HUES6 (cell line): ENCODE measurements around the gene SMAD7.

ENCODE experiments used
- H3K27ac ChIP-seq: 2 replicates; pipeline ENCODE4 v1.7.0; 2013; ENCODE audit warnings: low read depth, mild to moderate bottlenecking, low read length, inconsistent platforms
- H3K27me3 ChIP-seq: 2 replicates; pipeline ENCODE4 v1.6.1; 2013; ENCODE audit warnings: low read length; ENCODE audit not compliant: control insufficient read depth, insufficient read depth
- H3K36me3 ChIP-seq: 2 replicates; pipeline ENCODE4 v1.6.1; 2013; ENCODE audit warnings: low read length; ENCODE audit not compliant: control insufficient read depth, insufficient read depth
- H3K4me1 ChIP-seq: 2 replicates; pipeline ENCODE4 v1.6.1; 2013; ENCODE audit warnings: low read length; ENCODE audit not compliant: control insufficient read depth, insufficient read depth
- H3K4me3 ChIP-seq: 2 replicates; pipeline ENCODE4 v1.5.1; 2013; ENCODE audit warnings: low read depth, low read length
- H3K9ac ChIP-seq: one replicate; pipeline ENCODE4 v1.6.1; 2013; ENCODE audit warnings: mild to moderate bottlenecking, low read length
- H3K9me3 ChIP-seq: 2 replicates; pipeline ENCODE4 v1.6.1; 2013; ENCODE audit warnings: low read depth, low read length; ENCODE audit not compliant: control insufficient read depth, insufficient read depth

The SMAD7 gene

DNA sequence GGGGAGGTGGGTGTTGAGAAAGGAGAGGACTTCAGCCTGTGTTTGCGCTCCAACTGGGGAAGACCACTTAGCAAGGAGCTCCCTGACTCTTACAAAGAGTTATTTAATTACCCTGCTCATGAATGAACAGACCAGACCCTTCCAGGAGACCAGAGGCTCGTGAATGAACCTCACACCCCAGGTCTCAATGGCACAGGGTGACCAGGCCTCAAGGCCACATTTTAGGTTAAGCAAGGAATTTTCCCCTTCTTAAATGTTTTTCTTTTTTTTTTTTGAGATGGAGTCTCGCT is 25.3 kb downstream of the SMAD7 start:
- peaks cover 43% of the 10 kb centered on the region for H3K36me3 ChIP-seq
- H3K9me3 ChIP-seq: no peaks in the 10 kb centered on the region
- H3K27ac ChIP-seq: no peak overlapping the region
- no peak overlapping the region for H3K4me3 ChIP-seq
- H3K27me3 ChIP-seq: no peaks in the 10 kb centered on the region
- peaks cover 72% of the 10 kb centered on the region for H3K4me1 ChIP-seq
- no peak overlapping the region for H3K9ac ChIP-seq

DNA sequence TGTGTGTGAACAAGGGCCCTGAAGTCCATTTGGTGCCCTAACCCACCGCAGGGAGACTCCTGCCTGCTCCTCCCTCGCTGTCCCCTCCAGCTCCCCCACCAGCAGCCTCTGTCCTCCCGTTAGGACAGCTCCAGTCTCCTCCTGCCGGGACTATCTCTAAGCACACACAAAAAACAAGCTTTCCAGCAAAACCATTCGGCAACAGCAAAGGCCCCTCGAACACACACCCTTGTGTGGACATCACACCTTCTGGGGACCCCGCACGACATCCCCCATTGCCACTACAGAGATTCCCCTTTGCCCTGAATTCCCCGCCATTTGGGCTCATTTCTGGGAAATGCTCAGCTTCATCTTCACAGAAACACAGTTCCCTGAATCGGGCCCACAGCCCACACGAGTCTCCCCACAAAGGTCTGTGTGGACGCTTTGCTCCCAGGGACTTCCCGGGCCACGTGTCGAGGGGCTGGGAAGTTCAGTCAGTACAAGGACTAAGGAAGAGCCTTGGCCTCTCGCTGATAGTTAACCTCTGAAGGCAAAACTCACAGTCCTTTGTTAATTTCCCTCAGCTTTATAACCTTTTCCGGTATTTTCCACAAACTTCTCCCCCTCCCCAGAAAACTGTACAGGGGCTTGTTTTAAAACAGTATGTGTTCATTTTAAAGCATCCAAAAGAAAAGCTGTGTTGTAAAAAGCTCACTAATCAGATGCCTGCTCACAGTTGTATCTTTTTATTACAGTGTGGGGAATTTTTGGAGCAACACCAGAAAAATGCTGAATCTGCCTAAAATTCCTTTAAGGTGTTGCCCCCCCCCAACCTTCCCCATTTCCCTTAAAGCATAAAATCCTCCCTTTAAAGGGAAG is 25.9 kb downstream of the SMAD7 start:
- Histone ChIP-seq H3K36me3 (peaks cover 47% of the 10 kb centered on the region), H3K4me1 (peaks cover 67% of the 10 kb centered on the region), H3K9ac (peak overlapping the region; percentile 7), H3K27ac (no peak overlapping the region), H3K9me3 (no peaks in the 10 kb centered on the region), H3K4me3 (no peak overlapping the region), H3K27me3 (no peaks in the 10 kb centered on the region)

- Histone ChIP-seq H3K4me1 (peaks cover 58% of the 10 kb centered on the region), H3K27ac (no peak overlapping the region), H3K9ac (no peak overlapping the region), H3K9me3 (no peaks in the 10 kb centered on the region), H3K36me3 (peaks cover 55% of the 10 kb centered on the region), H3K27me3 (no peaks in the 10 kb centered on the region), H3K4me3 (no peak overlapping the region)
Measured at GRCh38 chr18:48923746-48924629, 26.8 kb downstream of the SMAD7 start.

DNA sequence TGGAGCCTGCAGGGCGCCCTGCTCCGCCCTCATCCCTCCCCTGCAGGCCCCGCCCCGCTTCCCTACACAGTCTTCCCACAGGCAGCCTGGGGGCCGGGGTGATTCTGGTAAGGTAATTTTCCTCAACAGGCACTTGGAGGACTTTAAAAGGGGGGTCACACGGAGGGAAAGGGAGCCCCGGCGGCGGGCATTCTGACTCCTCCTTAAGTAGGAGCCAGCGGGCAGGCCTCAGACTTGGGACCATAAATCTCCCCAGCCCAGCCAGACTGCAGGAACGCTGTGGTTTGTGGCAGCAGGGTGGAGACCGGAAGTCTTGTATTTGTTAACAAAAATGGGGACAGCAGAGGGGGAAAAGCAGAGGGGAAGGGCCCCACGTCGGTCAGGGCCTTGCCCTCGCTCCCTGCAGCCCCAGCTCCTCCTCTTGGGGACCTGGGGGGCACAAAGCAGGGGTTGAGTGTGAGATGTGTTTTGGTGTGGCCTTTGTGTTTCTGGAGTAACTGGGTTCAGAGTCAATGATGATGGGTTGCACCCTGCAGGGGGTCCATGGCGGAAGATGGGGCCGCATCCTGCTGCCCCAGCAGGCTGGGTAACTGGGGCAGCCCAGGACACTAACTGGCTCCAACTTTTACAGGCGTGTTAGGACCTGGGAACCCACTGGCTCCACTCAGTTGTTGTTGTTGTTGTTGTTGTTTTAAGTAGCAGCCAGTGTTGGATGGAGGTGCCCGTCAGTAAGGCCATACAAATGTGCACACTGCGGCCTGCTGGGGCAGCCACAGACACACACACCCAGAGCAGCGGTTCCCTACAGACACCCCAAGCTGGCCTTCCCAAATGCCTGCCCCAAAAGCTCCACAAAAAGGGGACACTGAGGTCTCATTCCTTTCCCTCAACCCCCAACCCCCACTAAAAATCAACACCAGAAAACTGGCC is 27.7 kb downstream of the SMAD7 start:
- H3K9ac ChIP-seq: no peak overlapping the region
- H3K27ac ChIP-seq: no peak overlapping the region; the same call in 1 of the 2 replicates
- H3K9me3 ChIP-seq: no peaks in the 10 kb centered on the region
- H3K27me3 ChIP-seq: no peaks in the 10 kb centered on the region
- H3K36me3 ChIP-seq: peaks cover 55% of the 10 kb centered on the region
- H3K4me1 ChIP-seq: peaks cover 49% of the 10 kb centered on the region
- no peak overlapping the region for H3K4me3 ChIP-seq

- Histone ChIP-seq H3K4me1 (peaks cover 41% of the 10 kb centered on the region), H3K9ac (no peak overlapping the region), H3K9me3 (no peaks in the 10 kb centered on the region), H3K4me3 (no peak overlapping the region), H3K36me3 (peaks cover 55% of the 10 kb centered on the region), H3K27ac (no peak overlapping the region; the same call in 1 of the 2 replicates), H3K27me3 (no peaks in the 10 kb centered on the region)
Measured at GRCh38 chr18:48922226-48922800, 28.5 kb downstream of the SMAD7 start.

GRCh38 chr18:48921305-48922225 is 29.2 kb downstream of the SMAD7 start:
- Histone ChIP-seq H3K9me3 (no peaks in the 10 kb centered on the region), H3K4me3 (no peak overlapping the region), H3K4me1 (peaks cover 34% of the 10 kb centered on the region), H3K27ac (no peak overlapping the region), H3K9ac (no peak overlapping the region), H3K27me3 (no peaks in the 10 kb centered on the region), H3K36me3 (peaks cover 50% of the 10 kb centered on the region)

DNA sequence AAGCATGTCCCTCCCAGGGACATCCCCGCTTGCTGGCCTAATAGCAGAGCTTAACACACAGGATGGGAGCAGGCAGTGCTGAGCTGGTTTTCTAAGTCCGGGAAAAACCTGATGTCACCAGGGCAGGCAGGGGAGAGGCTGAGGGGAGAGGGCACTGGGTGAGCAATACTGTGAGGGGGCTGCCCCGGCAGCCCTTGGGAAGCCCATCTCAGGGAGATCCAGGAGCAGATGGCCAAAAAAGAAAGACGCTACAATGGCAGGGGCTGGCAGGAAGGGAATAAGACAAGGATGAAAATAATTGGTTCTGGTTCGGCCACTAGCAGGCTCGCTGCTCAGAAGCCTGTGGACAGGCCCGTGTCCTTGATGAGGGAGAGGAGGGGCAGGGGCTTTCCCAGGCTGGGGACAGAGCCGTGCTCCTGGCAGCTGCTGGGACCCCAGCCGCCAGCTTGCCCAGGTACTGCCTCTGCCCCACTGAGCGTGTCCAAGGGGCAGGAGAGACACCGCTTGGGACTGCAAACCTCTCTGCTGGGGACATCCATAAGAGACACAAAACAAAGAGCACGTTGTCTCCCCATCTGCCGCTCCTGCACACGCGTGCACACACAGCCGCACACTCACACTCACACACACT is 30.2 kb downstream of the SMAD7 start:
- Histone ChIP-seq H3K4me3 (no peak overlapping the region), H3K36me3 (peaks cover 44% of the 10 kb centered on the region), H3K27me3 (no peaks in the 10 kb centered on the region), H3K9ac (no peak overlapping the region), H3K27ac (no peak overlapping the region), H3K9me3 (no peaks in the 10 kb centered on the region), H3K4me1 (peaks cover 30% of the 10 kb centered on the region)

DNA sequence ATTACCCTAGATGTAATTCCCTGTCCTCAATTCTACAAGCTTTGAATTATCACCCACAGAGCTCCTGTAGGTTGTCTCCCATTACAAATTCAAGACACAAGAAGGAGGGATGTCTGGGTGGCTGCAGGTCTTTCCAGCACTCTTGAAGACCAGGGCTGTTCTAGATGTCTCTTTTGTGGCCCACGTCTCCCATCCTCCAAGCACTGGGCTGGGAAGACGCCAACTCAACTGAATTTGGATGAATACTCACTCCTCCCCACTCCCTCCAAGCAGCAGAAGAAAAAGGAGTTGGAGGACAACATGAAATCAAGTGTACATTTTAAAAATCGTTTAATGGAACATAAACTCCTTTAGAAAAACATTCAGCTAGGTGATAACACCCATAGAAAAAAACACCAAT is 31.2 kb downstream of the SMAD7 start:
- no peak overlapping the region for H3K9ac ChIP-seq
- no peak overlapping the region for H3K27ac ChIP-seq
- peaks cover 44% of the 10 kb centered on the region for H3K36me3 ChIP-seq
- no peak overlapping the region for H3K4me3 ChIP-seq
- no peaks in the 10 kb centered on the region for H3K27me3 ChIP-seq
- H3K4me1 ChIP-seq: peaks cover 25% of the 10 kb centered on the region
- no peaks in the 10 kb centered on the region for H3K9me3 ChIP-seq

- Histone ChIP-seq H3K36me3 (peaks cover 44% of the 10 kb centered on the region), H3K27me3 (no peaks in the 10 kb centered on the region), H3K9me3 (no peaks in the 10 kb centered on the region), H3K4me3 (no peak overlapping the region), H3K4me1 (peaks cover 20% of the 10 kb centered on the region), H3K27ac (no peak overlapping the region), H3K9ac (no peak overlapping the region)
Measured at GRCh38 chr18:48918660-48919456, 31.9 kb downstream of the SMAD7 start.
